BJ (cell line): ENCODE data around the gene PNPLA6. TPM values are rescaled to one million over a fixed set of nuclear protein-coding genes. Genes with fewer than 3 reads are reported as not detected.

ENCODE experiments used
- CTCF ChIA-PET: fragments of 350-600 bp; formaldehyde crosslinking; extraction: SDS; loops from one replicate; lab custom pipeline; 2021; ENCODE audit warnings: antibody characterized with exemption, inconsistent platforms; lab: Yijun Ruan, JAX
- POLR2A ChIA-PET: fragments of 300-600 bp; sonication (Branson Sonifier 250); formaldehyde crosslinking; extraction: SDS; loops from one replicate; lab custom pipeline; 2021; ENCODE audit warnings: antibody characterized with exemption; lab: Charles Lee
- DNase-seq: peaks from one replicate; pipeline ENCODE4 v3.0.0-alpha.2; 2011; ENCODE audit warnings: low read depth
- H3K27me3 ChIP-seq: 2 replicates; pipeline ENCODE4 v1.6.0; 2011; ENCODE audit warnings: low read length; ENCODE audit not compliant: control insufficient read depth, insufficient read depth
- H3K36me3 ChIP-seq: 2 replicates; pipeline ENCODE4 v1.5.1; 2011; ENCODE audit warnings: low read length; ENCODE audit not compliant: control insufficient read depth, insufficient read depth
- H3K4me3 ChIP-seq: 2 replicates; pipeline ENCODE4 v1.5.1; 2011; ENCODE audit warnings: low read depth, mild to moderate bottlenecking, control low read depth, low read length
- polyA plus RNA-seq: library from polyadenylated mRNA; depleted of rRNA; stranded (reverse); fragments of >200 nt; gene quantifications from 2 replicates; pipeline ENCODE4 v1.2.3, GENCODE V29; 2011; rRNA removed
- small RNA-seq: library from RNA; depleted of rRNA; stranded (forward); fragments of <200 nt; gene quantifications from one replicate; pipeline ENCODE3, GENCODE V24; 2012; ENCODE audit warnings: low replicate concordance, low read depth; ENCODE audit not compliant: insufficient read length
- TF ChIP-seq, protein P1 (sequence below): IDR thresholded peaks from 2 replicates; pipeline ENCODE4 v1.5.1; 2011; ENCODE audit warnings: low read depth, mild to moderate bottlenecking, control low read depth, inconsistent platforms, low read length, moderate library complexity; ENCODE audit not compliant: insufficient read depth

PNPLA6 gene
- polyA plus RNA-seq, 1 experiment: 55.1 TPM

GRCh38 chr19:7607212-7607873, 71.8 kb downstream of the PNPLA6 start:
- Histone ChIP-seq H3K4me3 (no peak overlapping the region), H3K27me3 (no peaks in the 10 kb centered on the region), H3K36me3 (no peaks in the 10 kb centered on the region)
- CTCF ChIA-PET: interaction anchor here (2.5 kb wide), 1 partner anchor 40 kb away, joined by 11 read pairs; no protein-coding TSS in a partner anchor
- POLR2A ChIA-PET: no interaction called here
- TF ChIP-seq, protein P1, sequence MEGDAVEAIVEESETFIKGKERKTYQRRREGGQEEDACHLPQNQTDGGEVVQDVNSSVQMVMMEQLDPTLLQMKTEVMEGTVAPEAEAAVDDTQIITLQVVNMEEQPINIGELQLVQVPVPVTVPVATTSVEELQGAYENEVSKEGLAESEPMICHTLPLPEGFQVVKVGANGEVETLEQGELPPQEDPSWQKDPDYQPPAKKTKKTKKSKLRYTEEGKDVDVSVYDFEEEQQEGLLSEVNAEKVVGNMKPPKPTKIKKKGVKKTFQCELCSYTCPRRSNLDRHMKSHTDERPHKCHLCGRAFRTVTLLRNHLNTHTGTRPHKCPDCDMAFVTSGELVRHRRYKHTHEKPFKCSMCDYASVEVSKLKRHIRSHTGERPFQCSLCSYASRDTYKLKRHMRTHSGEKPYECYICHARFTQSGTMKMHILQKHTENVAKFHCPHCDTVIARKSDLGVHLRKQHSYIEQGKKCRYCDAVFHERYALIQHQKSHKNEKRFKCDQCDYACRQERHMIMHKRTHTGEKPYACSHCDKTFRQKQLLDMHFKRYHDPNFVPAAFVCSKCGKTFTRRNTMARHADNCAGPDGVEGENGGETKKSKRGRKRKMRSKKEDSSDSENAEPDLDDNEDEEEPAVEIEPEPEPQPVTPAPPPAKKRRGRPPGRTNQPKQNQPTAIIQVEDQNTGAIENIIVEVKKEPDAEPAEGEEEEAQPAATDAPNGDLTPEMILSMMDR: no peak
- no peak for DNase-seq

GRCh38 chr19:7607874-7608560, 72.5 kb downstream of the PNPLA6 start:
- no peak for DNase-seq
- Histone ChIP-seq H3K4me3 (no peak overlapping the region), H3K36me3 (no peaks in the 10 kb centered on the region), H3K27me3 (no peaks in the 10 kb centered on the region)
- ChIA-PET POLR2A (no interaction called here), CTCF (interaction anchor here (2.5 kb wide), 1 partner anchor 40 kb away, joined by 11 read pairs; no protein-coding TSS in a partner anchor)
- TF ChIP-seq, protein P1: no peak

DNA sequence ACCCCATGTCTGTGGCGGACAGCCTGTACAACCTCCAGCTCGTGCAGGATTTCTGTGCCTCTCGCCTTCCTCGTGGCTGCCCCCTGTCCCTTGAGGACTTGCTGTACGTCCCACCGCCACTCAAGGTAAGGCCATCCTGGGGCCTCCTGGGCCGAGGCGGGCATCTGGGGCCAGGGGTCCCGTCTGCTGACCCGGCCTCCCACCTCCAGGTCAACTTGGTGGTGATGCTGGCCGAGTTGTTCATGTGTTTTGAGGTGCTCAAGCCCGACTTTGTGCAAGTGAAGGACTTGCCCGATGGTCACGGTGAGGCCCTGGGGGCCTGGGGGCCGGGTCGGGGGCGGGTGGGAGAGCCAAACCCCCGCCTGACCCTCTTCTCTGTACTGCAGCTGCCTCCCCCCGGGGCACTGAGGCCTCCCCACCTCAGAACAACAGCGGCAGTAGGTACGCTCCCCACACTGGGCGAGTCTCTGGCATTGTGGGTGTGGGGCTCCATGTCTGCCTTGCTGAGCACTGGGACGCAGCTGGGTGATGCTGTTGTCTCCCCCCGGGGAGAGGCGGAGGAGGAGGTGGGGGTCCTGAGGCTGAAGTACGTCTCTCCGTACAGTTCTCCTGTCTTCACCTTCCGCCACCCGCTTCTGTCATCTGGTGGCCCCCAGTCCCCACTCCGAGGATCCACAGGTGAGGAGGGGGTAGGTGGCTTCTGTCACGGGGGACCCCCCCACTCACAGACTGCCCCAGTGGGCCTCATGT, 75.1 kb downstream of the PNPLA6 start:
- TF ChIP-seq, protein P1: no peak
- Histone ChIP-seq H3K36me3 (no peaks in the 10 kb centered on the region), H3K4me3 (no peak overlapping the region), H3K27me3 (no peaks in the 10 kb centered on the region)
- no peak for DNase-seq
- ChIA-PET CTCF (no interaction called here), POLR2A (no interaction called here)

Small RNA genes lying within 50 kb of the gene (small RNA-seq; reads per million reads assigned to genes)
- gene AC008878.2: not detected

Other genes with a start within 250 kb of the PNPLA6 start
- 4.1 and 5.7 TPM in 2 replicates for gene INSR, start 241.3 kb upstream of the PNPLA6 start, polyA plus RNA-seq
- gene ARHGEF18, start 186.8 kb upstream of the PNPLA6 start, polyA plus RNA-seq: 8.6 and 12.7 TPM in 2 replicates
- gene PEX11G, start 46.7 kb upstream of the PNPLA6 start, polyA plus RNA-seq: 1.9 and 3.8 TPM in 2 replicates
- gene ZNF358, start 19.6 kb upstream of the PNPLA6 start, polyA plus RNA-seq: 25.0 and 43.9 TPM in 2 replicates
- gene MCOLN1, start 13.1 kb upstream of the PNPLA6 start, polyA plus RNA-seq: 24.6 and 50.6 TPM in 2 replicates
- gene CAMSAP3, start 60.1 kb downstream of the PNPLA6 start, polyA plus RNA-seq: not detected in 2 replicates
- 20.7 and 39.8 TPM in 2 replicates for gene XAB2, start 93.8 kb downstream of the PNPLA6 start, polyA plus RNA-seq
- 8.9 and 28.5 TPM in 2 replicates for gene PET100, start 94.1 kb downstream of the PNPLA6 start, polyA plus RNA-seq
- not detected in 2 replicates for gene PCP2, start 98.0 kb downstream of the PNPLA6 start, polyA plus RNA-seq
- 28.6 and 39.4 TPM in 2 replicates for gene STXBP2, start 101.4 kb downstream of the PNPLA6 start, polyA plus RNA-seq
- not detected in 2 replicates for gene RETN, start 133.3 kb downstream of the PNPLA6 start, polyA plus RNA-seq
- gene MCEMP1, start 141.4 kb downstream of the PNPLA6 start, polyA plus RNA-seq: not detected in 2 replicates
- 59.7 and 85.1 TPM in 2 replicates for gene TRAPPC5, start 145.1 kb downstream of the PNPLA6 start, polyA plus RNA-seq
- not detected in 2 replicates for gene FCER2, start 166.4 kb downstream of the PNPLA6 start, polyA plus RNA-seq
- gene CLEC4G, start 196.4 kb downstream of the PNPLA6 start, polyA plus RNA-seq: not detected in 2 replicates
- gene CD209, start 211.8 kb downstream of the PNPLA6 start, polyA plus RNA-seq: not detected in 2 replicates
- gene CLEC4M, start 227.5 kb downstream of the PNPLA6 start, polyA plus RNA-seq: not detected in 2 replicates